ENCODE data around the gene ZC2HC1B. TPM values are rescaled to one million over a fixed set of nuclear protein-coding genes. Genes with fewer than 3 reads are reported as not detected.

ZC2HC1B gene
- total RNA-seq, 1 donor from 2014 or later: not detected

DNA sequence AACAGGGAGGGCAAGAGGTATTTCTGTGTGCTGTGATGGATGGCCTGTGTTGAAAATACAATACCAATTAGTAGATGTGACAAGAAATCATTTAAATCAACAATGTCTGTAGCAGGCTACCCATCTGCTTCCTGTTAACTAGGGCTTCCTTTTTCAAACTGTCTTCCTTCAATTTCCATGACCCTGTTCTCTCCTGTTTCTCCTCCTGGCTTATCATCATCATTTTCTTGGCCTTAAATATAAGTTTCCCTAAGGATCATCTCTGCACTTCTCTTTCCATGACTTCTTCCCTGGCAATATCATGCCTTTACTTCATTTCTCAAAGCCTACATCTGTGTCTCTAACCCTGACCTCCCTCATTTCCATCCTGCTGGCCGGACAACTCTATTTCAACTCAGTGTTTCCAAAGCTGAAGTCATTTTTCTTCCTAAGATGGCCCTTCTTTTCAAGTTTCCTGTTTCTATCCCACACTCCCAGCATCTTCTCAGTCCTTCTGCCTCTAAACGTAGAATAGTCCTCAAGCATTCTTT is 18.2 kb downstream of the ZC2HC1B start:
- peaks cover 8% of the 10 kb centered on the region for H3K9me3 Mint-ChIP-seq (ENCODE audit: low read depth)
- no peaks in the 10 kb centered on the region for H3K27me3 Mint-ChIP-seq
- DNase-seq (ENCODE audit: low spot score, unreplicated experiment): no peak
- TF ChIP-seq, protein P1, sequence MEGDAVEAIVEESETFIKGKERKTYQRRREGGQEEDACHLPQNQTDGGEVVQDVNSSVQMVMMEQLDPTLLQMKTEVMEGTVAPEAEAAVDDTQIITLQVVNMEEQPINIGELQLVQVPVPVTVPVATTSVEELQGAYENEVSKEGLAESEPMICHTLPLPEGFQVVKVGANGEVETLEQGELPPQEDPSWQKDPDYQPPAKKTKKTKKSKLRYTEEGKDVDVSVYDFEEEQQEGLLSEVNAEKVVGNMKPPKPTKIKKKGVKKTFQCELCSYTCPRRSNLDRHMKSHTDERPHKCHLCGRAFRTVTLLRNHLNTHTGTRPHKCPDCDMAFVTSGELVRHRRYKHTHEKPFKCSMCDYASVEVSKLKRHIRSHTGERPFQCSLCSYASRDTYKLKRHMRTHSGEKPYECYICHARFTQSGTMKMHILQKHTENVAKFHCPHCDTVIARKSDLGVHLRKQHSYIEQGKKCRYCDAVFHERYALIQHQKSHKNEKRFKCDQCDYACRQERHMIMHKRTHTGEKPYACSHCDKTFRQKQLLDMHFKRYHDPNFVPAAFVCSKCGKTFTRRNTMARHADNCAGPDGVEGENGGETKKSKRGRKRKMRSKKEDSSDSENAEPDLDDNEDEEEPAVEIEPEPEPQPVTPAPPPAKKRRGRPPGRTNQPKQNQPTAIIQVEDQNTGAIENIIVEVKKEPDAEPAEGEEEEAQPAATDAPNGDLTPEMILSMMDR (IDR thresholded peaks at IDR 0.05; ENCODE audit: unreplicated experiment): no peak
- H3K4me3 Mint-ChIP-seq (ENCODE audit: low read depth): no peak overlapping the region
- peaks cover 2% of the 10 kb centered on the region for H3K36me3 Mint-ChIP-seq (ENCODE audit: insufficient read depth)
- peaks cover 10% of the 10 kb centered on the region for H3K4me1 Mint-ChIP-seq (ENCODE audit: low read depth)
- peak overlapping the region; percentile 46 for H3K27ac Mint-ChIP-seq

DNA sequence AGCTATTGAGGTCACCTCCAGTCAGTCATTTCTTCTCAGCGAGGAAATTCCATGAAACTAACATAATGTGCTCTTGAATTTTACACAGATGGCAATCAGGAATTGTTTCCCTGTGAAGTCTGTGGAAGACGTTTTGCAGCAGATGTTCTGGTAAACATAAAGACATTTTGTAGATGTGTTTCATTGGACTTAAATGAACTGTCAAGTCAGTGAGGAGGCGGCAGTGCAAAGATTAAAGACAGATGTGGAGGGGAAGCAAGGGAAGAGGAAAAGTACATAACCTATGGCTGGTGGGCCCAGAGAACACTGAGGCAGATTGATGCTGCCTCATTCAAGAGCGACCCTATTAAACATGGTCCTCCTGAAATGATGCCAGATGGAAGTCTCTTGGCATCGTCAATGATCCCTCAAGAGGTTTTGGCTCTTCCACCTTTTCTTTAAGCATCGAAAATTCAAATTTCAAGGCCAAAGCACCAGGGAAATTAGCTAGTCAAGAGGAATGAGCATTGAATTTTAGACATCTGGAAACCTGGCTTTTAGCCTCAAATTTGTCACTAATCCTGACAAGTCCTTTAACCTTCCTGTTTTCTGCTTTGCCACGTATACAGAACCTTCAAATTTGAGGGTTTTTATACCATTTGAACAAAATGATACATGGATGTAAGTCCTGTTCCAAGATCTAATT is 20.1 kb downstream of the ZC2HC1B start:
- Mint-ChIP-seq H3K9me3 (ENCODE audit: low read depth) (peaks cover 1% of the 10 kb centered on the region), H3K4me3 (ENCODE audit: low read depth) (no peak overlapping the region), H3K27me3 (no peaks in the 10 kb centered on the region), H3K4me1 (ENCODE audit: low read depth) (peaks cover 10% of the 10 kb centered on the region), H3K27ac (no peak overlapping the region), H3K36me3 (ENCODE audit: insufficient read depth) (no peaks in the 10 kb centered on the region)
- DNase-seq (ENCODE audit: low spot score, unreplicated experiment): no peak
- TF ChIP-seq, protein P1 (IDR thresholded peaks at IDR 0.05; ENCODE audit: unreplicated experiment): no peak

DNA sequence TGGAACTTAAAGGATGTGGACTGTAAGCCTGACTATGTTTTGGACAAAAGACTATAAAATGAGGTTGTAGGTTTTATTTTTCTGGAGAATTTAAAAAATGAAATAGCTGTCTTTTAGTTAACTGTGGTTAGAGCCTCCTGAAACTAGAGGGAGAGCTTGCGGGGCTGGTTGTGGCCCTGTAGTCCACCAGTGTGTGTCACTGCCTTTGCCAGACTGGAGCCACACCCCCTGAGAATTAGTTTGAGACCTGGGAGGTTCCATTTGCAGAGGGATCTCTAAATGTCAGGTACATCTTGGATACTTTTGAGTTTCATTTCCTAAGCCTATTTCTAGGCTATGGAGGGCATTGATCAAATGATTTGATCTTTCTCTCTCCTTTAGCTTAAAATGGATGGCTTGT is 20.8 kb downstream of the ZC2HC1B start:
- Mint-ChIP-seq H3K9me3 (ENCODE audit: low read depth) (no peaks in the 10 kb centered on the region), H3K4me1 (ENCODE audit: low read depth) (peaks cover 10% of the 10 kb centered on the region), H3K4me3 (ENCODE audit: low read depth) (no peak overlapping the region), H3K27me3 (no peaks in the 10 kb centered on the region), H3K27ac (no peak overlapping the region), H3K36me3 (ENCODE audit: insufficient read depth) (no peaks in the 10 kb centered on the region)
- DNase-seq (ENCODE audit: low spot score, unreplicated experiment): no peak
- TF ChIP-seq, protein P1 (IDR thresholded peaks at IDR 0.05; ENCODE audit: unreplicated experiment): no peak

DNA sequence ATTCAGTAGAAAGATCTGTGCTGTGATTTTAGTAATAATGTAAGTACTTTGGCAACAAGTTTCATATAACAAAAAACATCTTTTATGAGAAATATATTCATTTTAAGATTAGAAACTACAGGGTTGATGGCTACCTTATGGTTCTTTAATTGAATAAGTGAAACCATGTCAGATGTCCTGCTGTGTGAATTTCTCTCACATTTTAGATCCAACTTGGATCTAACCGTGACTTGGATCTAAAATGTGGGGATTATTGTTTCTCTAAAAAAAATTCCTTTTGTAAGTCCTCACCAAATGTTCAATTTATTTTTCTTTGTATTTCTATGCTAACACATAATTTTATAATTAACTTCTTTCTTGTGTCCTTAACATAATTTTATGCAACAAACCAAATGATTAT is 30.4 kb downstream of the ZC2HC1B start:
- Mint-ChIP-seq H3K27me3 (no peaks in the 10 kb centered on the region), H3K36me3 (ENCODE audit: insufficient read depth) (no peaks in the 10 kb centered on the region)

DNA sequence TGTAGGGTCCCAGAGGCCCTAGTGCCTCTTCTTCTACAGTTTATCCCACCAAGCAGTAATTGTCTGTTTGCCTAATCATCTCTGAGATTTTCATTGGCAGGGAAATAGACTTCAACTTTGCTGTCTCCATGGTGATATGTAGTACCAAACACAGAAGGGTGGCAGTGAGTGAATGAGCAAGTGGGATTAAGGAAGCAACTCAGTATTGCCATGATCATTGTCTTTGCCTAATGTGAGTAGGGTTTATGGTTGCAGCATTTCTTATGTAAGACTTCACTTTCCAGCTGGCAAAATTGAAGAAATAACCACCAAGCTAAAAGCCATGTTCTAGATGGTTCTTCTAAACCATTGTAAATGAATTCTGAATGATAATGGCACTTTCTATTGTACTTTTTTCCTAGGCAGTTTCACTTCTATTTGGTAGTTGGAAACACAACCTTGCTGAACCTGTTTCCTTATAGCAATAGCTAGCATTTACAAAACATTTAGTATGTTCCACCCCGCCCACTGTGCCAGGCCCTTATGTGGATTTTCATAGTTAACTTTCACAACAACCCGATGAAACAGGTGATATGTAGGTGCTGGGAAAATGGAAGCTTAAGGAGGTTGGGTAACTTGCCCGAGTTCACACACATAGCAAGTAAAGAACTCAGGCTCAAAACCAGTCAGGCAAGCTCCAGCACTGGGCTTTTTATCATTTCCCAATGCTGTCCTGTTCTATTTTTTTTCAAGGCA is 32.0 kb downstream of the ZC2HC1B start:
- Mint-ChIP-seq H3K27me3 (no peaks in the 10 kb centered on the region), H3K36me3 (ENCODE audit: insufficient read depth) (no peaks in the 10 kb centered on the region), H3K27ac (no peak overlapping the region), H3K9me3 (ENCODE audit: low read depth) (no peaks in the 10 kb centered on the region), H3K4me1 (ENCODE audit: low read depth) (peaks cover 8% of the 10 kb centered on the region), H3K4me3 (ENCODE audit: low read depth) (no peak overlapping the region)
- TF ChIP-seq, protein P1 (IDR thresholded peaks at IDR 0.05; ENCODE audit: unreplicated experiment): no peak
- DNase-seq (ENCODE audit: low spot score, unreplicated experiment): no peak

More for the DNA sequence above, 30.4 kb downstream of the ZC2HC1B start:
- Mint-ChIP-seq H3K27ac (no peak overlapping the region), H3K9me3 (ENCODE audit: low read depth) (no peaks in the 10 kb centered on the region), H3K4me3 (ENCODE audit: low read depth) (no peak overlapping the region), H3K4me1 (ENCODE audit: low read depth) (peaks cover 6% of the 10 kb centered on the region)
- TF ChIP-seq, protein P1 (IDR thresholded peaks at IDR 0.05; ENCODE audit: unreplicated experiment): no peak
- no peak for DNase-seq (ENCODE audit: low spot score, unreplicated experiment)
